ENCODE results near the gene SLA2. TPM values are rescaled to one million over a fixed set of nuclear protein-coding genes. Genes with fewer than 3 reads are reported as not detected.

The SLA2 gene
- total and polyA plus RNA-seq, 2 of the 4 experiments (the other 2 are of a cell fraction) = 0.03 TPM; not detected in 1

- WGBS, 2 experiments (ENCODE audit: extremely low coverage in 2 of 2, insufficient read length in 1 of 2) = no CpG with 5 or more reads among the region's 3 CpGs
- CTCF ChIA-PET = no interaction called here
- Histone ChIP-seq H2AK5ac (ENCODE audit: low read depth, low read length) (no peak overlapping the region), H4K91ac (ENCODE audit: insufficient read depth, low read depth, low read length) (no peak overlapping the region), H2AFZ (replicated peaks; ENCODE audit: low read length, poor library complexity) (no peak overlapping the region), H3K4ac (ENCODE audit: low read depth, low read length) (no peak overlapping the region), H3K14ac (replicated peaks; ENCODE audit: low read depth, low read length) (no peak overlapping the region), H3K23ac (ENCODE audit: low read depth, low read length) (no peak overlapping the region; the same call in 1 of the 2 replicates), H2BK5ac (ENCODE audit: low read depth, low read length, poor library complexity, severe bottlenecking) (no peak overlapping the region), H3K36me3 (ENCODE audit: control insufficient read depth, insufficient read depth, low read length) (peaks cover 10% of the 10 kb centered on the region; the same call in 1 of the 2 replicates), H3K9me1 (ENCODE audit: insufficient read depth, low read length) (no peaks in the 10 kb centered on the region), H3K18ac (ENCODE audit: low read depth, low read length) (no peak overlapping the region), H3K27ac (ENCODE audit: insufficient read depth, low read length) (no peak overlapping the region), H2BK15ac (ENCODE audit: low read depth, low read length) (no peak overlapping the region), H3K4me1 (ENCODE audit: control insufficient read depth, insufficient read depth, low read length) (no peaks in the 10 kb centered on the region), H3K56ac (ENCODE audit: extremely low read depth, insufficient read depth, low read length) (no peak overlapping the region), H2AK9ac (replicated peaks; ENCODE audit: low read depth, low read length, poor library complexity) (no peak overlapping the region), H3K4me2 (ENCODE audit: low read depth, low read length) (no peak overlapping the region), H4K8ac (ENCODE audit: low read depth in 2 of 2, low read length in 2 of 2) (no peak overlapping the region), H3K27me3 (ENCODE audit: control insufficient read depth, insufficient read depth, low read length) (no peaks in the 10 kb centered on the region), H4K20me1 (ENCODE audit: insufficient read depth, low read length) (no peaks in the 10 kb centered on the region), H3K9ac (ENCODE audit: low read depth, low read length) (no peak overlapping the region), H3K9me3 (ENCODE audit: control insufficient read depth, insufficient read depth, low read length) (no peaks in the 10 kb centered on the region), H4K5ac (ENCODE audit: low read depth, low read length) (no peak overlapping the region), H3K79me1 (ENCODE audit: low read depth in 1 of 2, low read length in 2 of 2) (no peaks in the 10 kb centered on the region), H2BK20ac (ENCODE audit: low read depth, low read length) (no peak overlapping the region), H3K4me3 (ENCODE audit: insufficient read depth, low read depth, low read length) (no peak overlapping the region), H2BK120ac (ENCODE audit: low read depth, low read length) (no peak overlapping the region)
- intact Hi-C loops (cut with micrococcal nuclease) = no loop called here
- no peak for ATAC-seq (ENCODE audit: low read depth)
- BruUV-seq (replicated peaks) = no TSS peak
- dilution Hi-C loops (cut with HindIII; ENCODE audit: low sequenced_read_pairs, unreplicated experiment) = no loop called here
- in situ Hi-C loops (cut with MboI; ENCODE audit: low sequenced_read_pairs) = no loop called here
- POLR2A ChIA-PET (ENCODE audit: unreplicated experiment) = no interaction called here
- TF ChIP-seq RCOR1 (IDR thresholded peaks at IDR 0.05; ENCODE audit: insufficient replicate concordance, low read length) (no peak), FOS (IDR thresholded peaks at IDR 0.05; ENCODE audit: low read depth, low read length) (no peak), USF2 (IDR thresholded peaks at IDR 0.05; ENCODE audit: low read depth, low read length) (no peak)
- TF ChIP-seq, protein P1, sequence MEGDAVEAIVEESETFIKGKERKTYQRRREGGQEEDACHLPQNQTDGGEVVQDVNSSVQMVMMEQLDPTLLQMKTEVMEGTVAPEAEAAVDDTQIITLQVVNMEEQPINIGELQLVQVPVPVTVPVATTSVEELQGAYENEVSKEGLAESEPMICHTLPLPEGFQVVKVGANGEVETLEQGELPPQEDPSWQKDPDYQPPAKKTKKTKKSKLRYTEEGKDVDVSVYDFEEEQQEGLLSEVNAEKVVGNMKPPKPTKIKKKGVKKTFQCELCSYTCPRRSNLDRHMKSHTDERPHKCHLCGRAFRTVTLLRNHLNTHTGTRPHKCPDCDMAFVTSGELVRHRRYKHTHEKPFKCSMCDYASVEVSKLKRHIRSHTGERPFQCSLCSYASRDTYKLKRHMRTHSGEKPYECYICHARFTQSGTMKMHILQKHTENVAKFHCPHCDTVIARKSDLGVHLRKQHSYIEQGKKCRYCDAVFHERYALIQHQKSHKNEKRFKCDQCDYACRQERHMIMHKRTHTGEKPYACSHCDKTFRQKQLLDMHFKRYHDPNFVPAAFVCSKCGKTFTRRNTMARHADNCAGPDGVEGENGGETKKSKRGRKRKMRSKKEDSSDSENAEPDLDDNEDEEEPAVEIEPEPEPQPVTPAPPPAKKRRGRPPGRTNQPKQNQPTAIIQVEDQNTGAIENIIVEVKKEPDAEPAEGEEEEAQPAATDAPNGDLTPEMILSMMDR (conservative IDR thresholded peaks at IDR 0.05; ENCODE audit: low read depth, low read length) = no peak
- no peak for DNase-seq
Measured at GRCh38 chr20:36655004-36655403, 9.0 kb upstream of the SLA2 start.

Measured in IMR-90 (cell line).